ENCODE measurements around the gene AMER2.
A peak's percentile ranks its signal among the peaks of the same experiment; 100 is the strongest.

Gene AMER2

GRCh38 chr13:25181597-25181996, 9.5 kb upstream of the AMER2 start:
- no peak for TF ChIP-seq CTCF (IDR thresholded peaks at IDR 0.05; ENCODE audit: low read depth, low read length, poor library complexity, severe bottlenecking)
- TF ChIP-seq EZH2phosphoT487 (IDR thresholded peaks at IDR 0.05; ENCODE audit: borderline replicate concordance, low read length) = no peak
- Histone ChIP-seq H3K4me3 (ENCODE audit: low read length) (no peak overlapping the region), H3K79me2 (ENCODE audit: control insufficient read depth, low read length) (no peaks in the 10 kb centered on the region), H3K4me2 (ENCODE audit: low read length) (peak overlapping the region; percentile 51), H3K9me2 (replicated peaks; ENCODE audit: control insufficient read depth, low read length) (no peaks in the 10 kb centered on the region), H3K27ac (ENCODE audit: low read depth, low read length) (no peak overlapping the region), H3K27me3 (ENCODE audit: control insufficient read depth, low read length) (peaks cover 15% of the 10 kb centered on the region; the same call in 1 of the 2 replicates), H3K9me3 (ENCODE audit: control insufficient read depth, insufficient read depth, low read length) (no peaks in the 10 kb centered on the region), H3K4me1 (ENCODE audit: control insufficient read depth, low read length) (peaks cover 25% of the 10 kb centered on the region), H3F3A (ENCODE audit: control insufficient read depth, insufficient read depth) (no peaks in the 10 kb centered on the region), H4K20me1 (ENCODE audit: control insufficient read depth, insufficient read depth, low read depth, low read length) (no peaks in the 10 kb centered on the region), H3K36me3 (ENCODE audit: control insufficient read depth, low read length) (no peaks in the 10 kb centered on the region)

GRCh38 chr13:25180775-25181537, 8.9 kb upstream of the AMER2 start:
- TF ChIP-seq EZH2phosphoT487 (IDR thresholded peaks at IDR 0.05; ENCODE audit: borderline replicate concordance, low read length) (no peak), CTCF (IDR thresholded peaks at IDR 0.05; ENCODE audit: low read depth, low read length, poor library complexity, severe bottlenecking) (no peak)
- Histone ChIP-seq H3K79me2 (ENCODE audit: control insufficient read depth, low read length) (no peaks in the 10 kb centered on the region), H3K4me3 (ENCODE audit: low read length) (peak overlapping the region; percentile 17; the same call in 1 of the 2 replicates), H3K27ac (ENCODE audit: low read depth, low read length) (no peak overlapping the region), H3K27me3 (ENCODE audit: control insufficient read depth, low read length) (peaks cover 15% of the 10 kb centered on the region; the same call in 1 of the 2 replicates), H4K20me1 (ENCODE audit: control insufficient read depth, insufficient read depth, low read depth, low read length) (no peaks in the 10 kb centered on the region), H3K4me2 (ENCODE audit: low read length) (peak overlapping the region; percentile 51), H3K4me1 (ENCODE audit: control insufficient read depth, low read length) (peaks cover 25% of the 10 kb centered on the region), H3K9me2 (replicated peaks; ENCODE audit: control insufficient read depth, low read length) (no peaks in the 10 kb centered on the region), H3K36me3 (ENCODE audit: control insufficient read depth, low read length) (no peaks in the 10 kb centered on the region), H3F3A (ENCODE audit: control insufficient read depth, insufficient read depth) (no peaks in the 10 kb centered on the region), H3K9me3 (ENCODE audit: control insufficient read depth, insufficient read depth, low read length) (no peaks in the 10 kb centered on the region)

- peaks cover 15% of the 10 kb centered on the region; the same call in 1 of the 2 replicates for H3K27me3 ChIP-seq (ENCODE audit: control insufficient read depth, low read length)
- peaks cover 25% of the 10 kb centered on the region for H3K4me1 ChIP-seq (ENCODE audit: control insufficient read depth, low read length)
- H3F3A ChIP-seq (ENCODE audit: control insufficient read depth, insufficient read depth) = no peaks in the 10 kb centered on the region
- TF ChIP-seq EZH2phosphoT487 (IDR thresholded peaks at IDR 0.05; ENCODE audit: borderline replicate concordance, low read length) (no peak), CTCF (IDR thresholded peaks at IDR 0.05; ENCODE audit: low read depth, low read length, poor library complexity, severe bottlenecking) (no peak)
- H3K79me2 ChIP-seq (ENCODE audit: control insufficient read depth, low read length) = no peaks in the 10 kb centered on the region
- H3K27ac ChIP-seq (ENCODE audit: low read depth, low read length) = no peak overlapping the region
- H3K36me3 ChIP-seq (ENCODE audit: control insufficient read depth, low read length) = no peaks in the 10 kb centered on the region
- no peaks in the 10 kb centered on the region for H3K9me3 ChIP-seq (ENCODE audit: control insufficient read depth, insufficient read depth, low read length)
- no peak overlapping the region for H3K4me3 ChIP-seq (ENCODE audit: low read length)
- no peaks in the 10 kb centered on the region for H3K9me2 ChIP-seq (replicated peaks; ENCODE audit: control insufficient read depth, low read length)
- H3K4me2 ChIP-seq (ENCODE audit: low read length) = peak overlapping the region; percentile 51
- H4K20me1 ChIP-seq (ENCODE audit: control insufficient read depth, insufficient read depth, low read depth, low read length) = no peaks in the 10 kb centered on the region
Observed at GRCh38 chr13:25179832-25180774, 8.0 kb upstream of the AMER2 start.
